A172 (cell line): ENCODE results near the gene VSTM2L. TPM values are rescaled to one million over a fixed set of nuclear protein-coding genes. Genes with fewer than 3 reads are reported as not detected.

Source experiments
- DNase-seq: peaks from one replicate; pipeline ENCODE4 v3.0.0-alpha.2; 2015; ENCODE audit warnings: low spot score
- total RNA-seq: library from RNA; depleted of rRNA; stranded (reverse); fragments of >200 nt; shearing (Covaris generic); gene quantifications from 2 replicates; pipeline ENCODE4 v1.2.3, GENCODE V29; 2014

Gene VSTM2L
- total RNA-seq, 1 experiment from 2014 or later = 1.4 TPM

- no peak for DNase-seq
These were observed 15.1 kb downstream of the VSTM2L start for GRCh38 chr20:37918035-37918434.

DNA sequence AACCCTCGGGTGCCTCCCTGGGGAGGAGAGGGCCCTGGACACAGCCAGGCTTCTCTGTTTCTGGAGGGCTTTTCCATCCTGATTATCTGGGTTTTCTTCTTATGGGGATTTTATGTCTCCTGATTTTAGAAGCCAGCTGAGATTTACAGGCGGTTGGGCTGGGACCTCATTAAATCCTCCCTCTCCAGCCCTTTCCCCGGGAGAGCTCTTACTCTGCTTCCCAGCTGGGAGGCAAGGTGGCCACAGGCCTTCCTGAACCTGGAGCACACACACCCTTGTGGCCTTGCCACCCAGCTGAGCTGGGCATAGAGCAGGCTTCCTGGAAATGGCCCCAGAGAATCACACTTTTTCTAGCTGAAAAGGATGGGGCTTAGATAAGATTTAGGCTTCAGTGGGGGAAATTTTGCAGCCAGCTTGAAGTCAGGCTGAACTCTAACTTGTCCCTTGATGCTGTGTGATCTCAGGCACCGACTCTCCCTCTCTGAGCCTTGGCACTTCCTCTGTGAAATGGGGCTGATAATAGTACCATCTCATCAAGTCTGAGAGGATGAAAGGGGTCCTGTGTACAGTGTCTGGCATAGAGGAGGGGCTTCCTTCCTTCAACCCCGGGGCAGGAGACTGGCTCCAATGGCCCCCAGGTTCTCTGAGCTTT, 16.6 kb downstream of the VSTM2L start:
- no peak for DNase-seq

DNA sequence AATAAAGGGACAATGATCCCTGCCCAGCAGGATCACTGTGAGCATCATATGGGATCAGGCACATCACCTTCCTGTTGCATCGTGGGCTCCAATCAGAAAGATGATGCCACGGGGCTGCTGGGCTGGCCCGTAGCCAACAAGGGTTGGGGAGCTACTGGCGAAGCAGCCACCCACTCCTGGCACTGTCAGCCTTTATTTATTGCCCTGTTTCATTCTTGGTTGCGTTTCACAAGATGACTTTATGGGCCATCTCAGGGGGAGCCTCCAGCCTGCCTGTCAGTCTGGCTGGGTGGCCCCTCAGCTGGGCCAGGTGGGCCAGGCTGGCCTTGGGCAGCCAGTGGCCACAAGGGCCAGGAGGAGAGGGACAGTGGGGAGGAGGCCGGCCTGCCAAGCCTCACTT, 17.3 kb downstream of the VSTM2L start:
- no peak for DNase-seq

DNA sequence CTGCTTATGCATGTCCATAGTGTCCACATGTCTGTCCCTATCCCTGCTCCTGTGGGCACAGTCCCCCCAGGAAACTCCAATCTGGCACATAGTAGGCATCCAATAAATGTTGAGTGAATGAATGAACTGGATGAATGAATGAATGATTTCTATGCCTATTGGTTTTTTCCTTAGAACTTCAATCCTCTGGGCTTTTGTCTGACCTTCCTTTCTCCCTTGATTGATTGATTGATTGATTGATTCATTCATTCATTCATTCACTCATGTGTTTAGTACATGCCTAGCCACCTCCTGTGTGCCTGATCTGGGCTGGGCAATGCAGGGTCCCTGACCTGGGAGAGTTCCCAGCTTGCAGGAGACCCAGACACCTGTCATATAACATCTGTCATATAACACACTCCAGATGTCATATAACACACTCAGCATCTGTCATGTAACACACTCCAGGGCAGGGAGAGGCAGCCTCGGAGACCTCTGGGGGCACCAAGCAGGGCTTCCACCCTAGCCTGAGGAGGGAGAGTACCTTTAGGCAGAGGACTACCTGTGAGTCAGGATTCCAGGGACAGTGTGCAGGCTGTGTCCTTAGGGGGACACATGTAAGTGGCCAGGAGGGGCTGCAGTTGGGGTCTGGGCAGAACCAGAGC, 17.9 kb downstream of the VSTM2L start:
- DNase-seq = no peak

- DNase-seq = no peak
These were observed 18.5 kb downstream of the VSTM2L start for GRCh38 chr20:37921341-37921929.

DNA sequence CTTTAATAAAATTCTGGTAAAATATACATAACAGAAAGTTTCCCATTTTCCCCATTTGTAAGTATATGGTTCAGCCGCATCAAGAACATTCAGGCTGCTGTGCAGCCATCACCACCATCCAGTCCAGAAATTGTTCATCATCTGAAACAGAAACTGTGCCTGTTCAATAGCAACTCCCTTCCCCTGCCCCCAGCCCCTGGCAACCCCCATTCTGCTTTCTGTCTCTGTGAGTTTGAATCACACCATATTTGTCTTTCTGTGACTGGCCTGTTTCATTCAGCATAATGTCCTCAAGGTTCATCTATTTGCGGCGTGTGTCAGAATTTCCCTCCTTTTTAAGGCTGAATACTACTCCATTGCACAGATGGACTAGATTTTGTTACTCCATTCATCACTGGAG, 19.1 kb downstream of the VSTM2L start:
- no peak for DNase-seq

- no peak for DNase-seq
These were observed 22.6 kb downstream of the VSTM2L start for GRCh38 chr20:37925265-37926165.

DNA sequence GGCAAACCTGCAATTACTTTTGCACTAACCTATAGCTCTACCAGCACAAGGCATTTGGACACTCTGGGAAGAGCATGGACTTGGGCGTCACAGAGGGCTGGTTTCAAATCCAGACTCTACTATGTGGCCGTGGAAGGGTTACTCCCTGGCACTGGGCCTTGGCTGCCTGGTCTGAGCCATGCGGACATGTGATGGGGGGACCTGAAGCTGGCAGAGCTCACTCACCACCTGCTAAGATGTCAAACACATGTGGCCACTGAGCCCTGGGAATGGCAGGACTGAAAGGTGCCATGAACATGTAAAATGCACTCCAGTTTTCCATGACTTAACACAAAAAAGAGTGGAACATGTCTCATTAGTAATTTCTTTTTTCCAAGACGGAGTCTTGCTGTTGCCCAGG, 23.7 kb downstream of the VSTM2L start:
- DNase-seq = no peak

- no peak for DNase-seq
These were observed 24.6 kb downstream of the VSTM2L start for GRCh38 chr20:37927410-37928095.

DNA sequence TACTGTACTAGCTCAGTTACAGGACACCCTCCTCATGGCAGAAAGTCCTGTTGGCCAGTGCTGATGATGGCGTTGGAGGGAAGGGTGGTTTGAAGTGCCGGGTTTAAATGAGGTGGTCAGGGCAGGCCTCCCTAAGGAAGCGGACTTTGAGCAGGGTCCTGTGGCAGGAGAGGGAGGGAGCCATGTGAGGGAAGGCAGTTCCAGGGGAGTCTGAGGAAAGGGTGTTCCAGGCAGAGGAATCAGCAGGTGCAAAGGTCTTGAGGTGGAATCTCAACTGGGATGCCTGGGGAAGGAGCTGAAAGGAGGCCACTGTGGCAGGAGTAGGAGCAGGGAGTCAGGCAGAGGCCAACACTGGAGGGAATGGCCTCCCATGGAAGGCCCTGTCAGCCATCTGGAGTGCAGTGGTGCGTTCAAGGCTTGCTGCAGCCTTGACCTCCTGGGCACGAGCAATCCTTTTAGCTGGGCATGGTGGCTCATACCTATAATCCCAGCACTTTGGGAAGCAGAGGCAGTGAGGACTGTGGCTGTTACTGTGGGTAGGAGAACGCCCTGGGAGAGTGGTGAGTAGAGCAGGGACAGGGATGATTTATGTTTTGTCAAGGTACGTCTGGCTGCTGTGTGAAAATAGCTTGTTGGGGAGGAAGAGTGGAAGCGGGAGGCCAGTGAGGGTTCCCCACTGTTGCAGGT, 26.2 kb downstream of the VSTM2L start:
- DNase-seq = no peak

DNA sequence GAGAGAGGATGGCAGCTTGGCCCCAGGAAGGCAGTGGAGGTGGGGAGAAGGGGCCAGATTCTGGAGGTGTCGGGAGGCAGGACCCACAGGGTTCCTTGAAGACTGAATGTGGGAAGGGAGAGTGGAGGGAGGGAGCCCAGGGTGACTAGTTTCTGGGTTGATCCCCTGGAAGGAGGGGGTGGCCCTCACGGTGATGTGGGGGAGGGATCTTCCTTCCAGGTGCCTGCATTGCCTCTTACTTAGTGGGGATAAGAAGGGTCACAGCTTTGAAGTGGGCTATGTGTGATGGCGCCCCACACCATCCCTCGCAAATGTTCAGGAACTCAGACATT, 26.7 kb downstream of the VSTM2L start:
- DNase-seq = no peak

GRCh38 chr20:37931153-37931922, 28.4 kb downstream of the VSTM2L start:
- DNase-seq = no peak

DNA sequence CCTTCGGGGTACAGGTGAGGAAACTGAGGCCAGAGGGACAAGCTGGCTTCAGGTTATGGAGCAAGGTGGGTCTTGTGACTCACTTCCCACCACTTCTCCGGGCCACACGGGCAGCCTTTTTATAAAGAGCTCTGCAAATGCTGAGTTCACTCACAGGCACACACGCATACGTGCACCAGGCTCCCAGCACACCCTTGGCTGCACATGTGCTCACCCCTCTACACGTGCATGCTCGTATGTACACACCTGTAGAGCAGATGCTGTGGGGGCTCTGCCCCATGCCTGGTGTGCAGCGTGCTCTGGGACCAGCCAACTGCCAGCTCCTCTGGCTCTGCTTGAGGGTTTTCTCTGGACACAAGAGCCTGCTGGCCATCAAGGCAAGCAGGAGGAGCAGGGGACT, 29.1 kb downstream of the VSTM2L start:
- no peak for DNase-seq

DNA sequence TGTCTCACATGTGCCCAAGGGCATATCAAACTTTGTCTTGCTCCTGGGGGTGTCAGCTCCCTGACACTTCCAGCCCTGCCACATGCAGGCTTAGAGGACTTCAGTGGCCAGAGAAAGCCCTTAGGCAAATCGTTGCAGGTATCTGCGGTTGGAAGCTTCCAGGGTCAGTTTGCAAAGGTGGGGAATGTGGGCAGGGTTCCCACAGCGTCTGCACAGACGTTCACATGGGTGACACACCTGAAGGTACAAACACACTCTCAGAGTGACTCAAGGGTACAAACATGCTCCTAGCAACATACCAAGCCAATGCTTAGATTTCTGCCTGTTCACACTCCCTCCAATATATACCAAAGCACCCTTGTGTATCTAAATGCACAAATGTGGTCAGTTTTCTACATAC, 30.0 kb downstream of the VSTM2L start:
- DNase-seq = no peak

- DNase-seq = no peak
These were observed 31.1 kb downstream of the VSTM2L start for GRCh38 chr20:37933786-37934633.

DNA sequence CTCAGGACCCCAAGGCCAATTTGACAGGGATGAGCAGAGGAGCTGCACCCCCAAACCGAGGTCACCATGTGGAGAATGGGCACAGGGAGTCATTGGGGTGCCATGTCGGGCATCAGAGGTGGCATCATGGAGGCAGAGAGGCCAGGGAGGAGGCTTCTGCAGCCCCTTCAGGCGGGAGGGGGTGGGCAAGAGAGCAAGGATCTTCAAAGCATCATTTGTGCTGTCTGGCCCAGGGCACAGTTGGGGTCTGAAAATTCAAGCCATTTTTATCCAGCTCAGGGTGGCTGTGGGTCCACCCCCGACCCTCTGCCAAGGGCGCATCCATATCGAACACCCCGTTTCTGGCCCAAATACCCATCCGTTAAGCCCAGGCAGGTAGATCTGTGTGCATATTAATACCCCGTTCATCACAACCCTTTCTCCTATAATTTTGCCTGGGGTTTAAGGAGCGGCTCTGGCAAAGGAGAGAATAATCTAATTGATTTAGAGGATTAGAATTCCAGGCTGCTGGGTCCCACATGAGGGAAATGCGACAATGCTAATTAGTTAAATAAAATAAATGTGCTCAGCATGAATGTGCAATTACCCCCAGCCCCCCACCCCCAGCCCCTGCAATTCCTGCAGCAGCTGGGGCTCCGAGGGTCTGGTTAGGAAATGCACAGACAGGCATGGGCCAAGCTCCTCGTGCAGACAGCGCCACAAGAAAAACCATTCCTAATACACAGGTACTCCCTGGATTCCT, 31.9 kb downstream of the VSTM2L start:
- no peak for DNase-seq

DNA sequence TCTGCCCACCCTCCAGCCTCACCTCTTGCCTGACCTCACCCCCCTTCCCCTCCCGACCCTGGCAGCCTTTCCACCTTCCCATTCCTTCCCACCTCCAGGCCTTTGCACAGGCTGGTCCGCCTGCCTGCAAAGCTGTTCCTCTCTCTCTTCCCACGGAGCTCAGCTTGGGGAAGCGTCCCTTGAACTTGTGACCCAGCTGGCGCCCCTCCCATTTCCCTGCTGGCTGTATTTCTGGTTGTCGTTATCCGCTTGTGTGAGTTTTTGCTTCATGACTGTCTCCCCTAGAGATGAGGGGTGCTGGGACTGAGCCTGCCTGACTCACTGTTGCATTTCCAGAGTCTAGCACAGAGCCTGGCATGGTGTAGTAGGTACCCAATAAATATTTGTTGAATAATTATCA, 32.5 kb downstream of the VSTM2L start:
- DNase-seq = no peak

GRCh38 chr20:37936041-37936440, 33.1 kb downstream of the VSTM2L start:
- DNase-seq = no peak

- no peak for DNase-seq
These were observed 33.5 kb downstream of the VSTM2L start for GRCh38 chr20:37936451-37936850.
